CD4-positive, alpha-beta T cell treated with Interleukin-4 for 1 hour (primary cell): Measurements from ENCODE around the gene SPAG9.
A peak's percentile ranks its signal among the peaks of the same experiment; 100 is the strongest.

Experiments
- DNase-seq, 2 donors: peaks; one replicate each; pipeline ENCODE4 v3.0.0-alpha.2; 2020 to 2022

SPAG9 gene

DNA sequence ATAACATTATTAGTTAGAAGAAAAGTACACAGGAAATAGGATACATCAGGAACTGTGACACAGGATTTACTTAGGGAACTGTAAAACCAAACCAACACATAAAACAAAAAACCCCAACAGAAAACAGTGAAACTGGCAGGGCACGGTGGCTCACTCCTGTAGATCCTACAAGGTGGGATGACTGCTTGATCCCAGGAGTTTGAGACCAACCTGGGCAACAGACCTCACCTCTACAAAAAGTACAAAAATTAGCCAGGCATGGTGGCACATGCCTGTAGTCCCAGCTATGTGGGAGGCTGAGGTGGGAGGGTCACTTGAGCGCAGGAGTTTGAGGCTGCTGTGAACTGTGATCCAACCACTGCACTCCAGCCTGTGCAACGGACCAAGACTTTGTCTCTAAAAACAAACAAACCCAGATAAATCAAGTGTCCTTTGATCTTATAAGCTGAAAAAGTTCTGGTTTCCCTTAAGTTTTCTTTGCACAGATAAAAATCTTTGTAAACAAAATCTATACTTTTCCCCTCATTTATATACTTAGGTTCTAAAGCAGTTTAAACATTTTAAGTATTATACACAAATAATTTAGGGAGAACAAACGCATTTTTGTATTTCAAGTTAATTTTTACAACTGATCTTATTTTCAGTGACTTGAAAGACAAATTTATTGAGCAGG is 143.0 kb downstream of the SPAG9 start:
- no peak for DNase-seq

DNA sequence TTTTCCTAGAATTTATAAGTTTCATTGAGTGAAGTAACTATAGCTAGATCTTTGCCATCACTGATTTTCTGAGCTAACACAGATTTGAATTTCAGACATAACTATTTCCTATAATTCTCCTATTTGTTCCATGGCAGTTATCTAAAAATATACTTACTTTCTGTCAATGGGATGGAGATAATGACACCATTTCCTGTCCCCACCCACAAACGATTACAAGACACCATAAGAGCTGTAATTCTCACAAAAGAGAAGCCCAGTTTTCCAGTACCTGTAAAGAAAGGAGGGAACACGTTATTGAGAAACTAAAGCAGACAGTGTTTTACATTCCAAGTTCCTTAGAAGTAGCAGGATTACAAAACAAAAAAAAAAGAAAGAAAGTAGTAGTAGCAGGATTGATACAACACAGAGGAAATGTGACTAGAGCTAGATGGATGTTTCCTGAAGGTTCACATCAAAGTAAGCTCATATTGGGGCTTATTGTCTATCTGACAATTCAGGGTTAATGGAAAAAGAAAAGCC is 143.7 kb downstream of the SPAG9 start:
- no peak for DNase-seq

DNA sequence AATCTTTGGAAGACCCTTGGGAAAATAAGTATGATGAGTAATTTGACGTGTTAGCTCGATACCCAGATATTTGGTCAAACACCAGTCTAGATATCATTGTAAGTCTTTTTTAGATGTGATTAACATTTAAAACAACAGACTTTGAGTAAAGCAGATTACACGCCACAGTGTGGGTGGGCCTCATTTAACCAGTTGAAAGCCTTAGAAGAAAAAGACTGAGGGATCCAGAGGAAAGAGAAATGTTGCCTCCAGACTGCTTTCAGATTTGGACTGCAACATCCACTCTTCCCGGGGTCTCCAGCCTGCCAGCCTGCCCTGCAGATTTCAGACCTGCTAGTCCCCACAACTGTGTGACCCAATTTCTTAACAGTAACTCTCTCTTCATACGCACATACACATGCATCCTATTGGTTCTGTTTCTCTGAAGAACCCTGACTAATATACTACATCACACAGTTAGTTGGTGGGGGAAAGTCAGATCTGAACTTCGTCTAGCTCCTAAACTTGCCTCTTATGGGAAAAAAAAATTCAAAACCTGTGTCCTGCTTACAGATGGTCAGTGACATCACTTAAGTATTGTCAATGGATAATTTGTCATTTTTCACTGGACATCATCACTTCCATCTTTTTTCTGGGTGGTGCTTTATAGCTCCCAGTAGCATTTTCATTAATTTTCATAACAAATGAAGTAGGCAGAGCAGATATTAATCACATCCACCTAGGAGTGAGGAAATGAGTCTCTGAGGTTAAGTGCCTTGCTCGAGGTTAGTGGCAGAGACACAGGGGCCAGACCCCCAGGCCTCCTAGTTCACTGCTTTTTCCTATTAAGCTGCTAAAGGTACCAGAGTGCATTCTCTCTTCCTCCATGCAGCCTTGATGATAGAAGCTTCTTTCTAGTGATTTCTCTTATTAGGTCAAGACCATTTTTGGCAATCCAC is 146.8 kb downstream of the SPAG9 start:
- DNase-seq = no peak

DNA sequence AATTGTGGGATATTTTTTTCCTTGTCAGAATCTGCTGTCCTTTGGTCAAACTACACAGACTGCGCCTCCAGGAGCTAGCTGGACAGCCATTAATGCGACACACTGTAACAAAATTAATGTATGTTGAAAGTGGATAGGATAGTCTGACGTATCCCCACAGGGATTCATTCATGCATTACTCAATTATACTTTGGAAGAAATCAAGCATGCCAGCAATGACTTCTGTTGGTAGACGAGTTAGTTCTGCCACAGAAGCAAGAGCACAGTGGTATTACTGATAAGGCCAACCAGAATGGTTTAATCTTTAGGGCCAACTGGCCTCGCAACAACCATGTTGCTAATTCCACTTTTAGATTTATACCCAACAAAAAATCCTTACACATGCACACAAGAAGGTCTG is 148.1 kb downstream of the SPAG9 start:
- no peak for DNase-seq

DNA sequence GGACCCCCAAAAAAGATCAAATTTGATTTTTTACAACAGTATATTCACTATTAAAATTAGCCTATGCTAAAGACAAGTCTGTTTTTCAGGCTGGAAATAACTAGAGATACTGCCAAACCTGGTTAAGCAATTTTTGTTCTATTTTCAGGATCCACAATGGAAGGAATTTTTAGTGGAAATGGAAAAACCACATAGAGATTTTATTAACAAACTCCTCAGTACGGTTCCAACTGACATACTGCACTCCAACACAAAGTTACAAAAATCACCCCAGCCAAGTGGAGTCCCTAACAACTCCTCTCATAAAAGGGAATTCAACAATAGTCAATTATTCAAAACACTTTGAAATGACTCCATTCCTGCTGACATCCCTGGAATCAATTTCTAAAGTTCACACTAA is 152.9 kb downstream of the SPAG9 start:
- DNase-seq = no peak

DNA sequence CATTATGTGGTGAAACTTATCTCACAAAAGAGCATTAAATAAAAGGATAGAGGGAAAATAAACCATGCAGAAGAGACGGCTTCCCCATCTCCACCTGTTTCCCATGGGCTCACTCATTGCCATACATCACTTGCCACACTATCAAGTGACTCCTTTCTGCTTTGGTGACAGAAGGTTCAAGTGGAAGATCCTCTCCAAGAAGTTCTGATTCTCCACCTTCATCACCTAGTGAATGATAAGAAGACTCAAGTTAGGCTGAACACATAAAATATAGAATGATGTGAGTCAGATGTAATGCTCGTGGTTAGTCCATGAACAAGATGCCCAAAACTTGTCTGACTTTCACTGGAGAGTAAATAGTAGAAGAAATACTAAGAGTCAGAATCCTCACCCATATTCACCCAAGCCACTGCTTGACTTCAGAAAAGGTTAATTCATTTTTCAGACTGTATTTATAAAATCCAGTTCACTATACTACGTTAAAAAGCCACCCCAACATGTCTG is 154.5 kb downstream of the SPAG9 start:
- no peak for DNase-seq

DNA sequence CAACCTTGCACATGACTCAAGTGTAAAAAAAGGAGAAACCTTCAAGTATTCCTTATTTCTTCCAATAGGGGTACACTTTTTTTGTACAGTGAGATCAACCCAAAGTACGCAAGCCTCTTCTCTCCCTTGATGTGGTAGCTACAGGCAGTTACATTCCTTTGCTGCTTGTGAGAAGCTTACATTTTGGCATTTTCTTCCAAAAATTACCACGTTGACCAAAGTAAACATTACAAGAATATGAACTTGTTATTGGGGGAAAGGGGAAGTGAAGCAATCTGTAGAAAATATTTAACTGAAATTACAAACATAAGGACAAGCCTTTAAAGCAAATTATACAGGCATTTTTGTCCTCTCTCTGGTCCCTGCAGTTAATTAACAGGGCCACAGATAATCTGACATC is 157.5 kb downstream of the SPAG9 start:
- DNase-seq = no peak

DNA sequence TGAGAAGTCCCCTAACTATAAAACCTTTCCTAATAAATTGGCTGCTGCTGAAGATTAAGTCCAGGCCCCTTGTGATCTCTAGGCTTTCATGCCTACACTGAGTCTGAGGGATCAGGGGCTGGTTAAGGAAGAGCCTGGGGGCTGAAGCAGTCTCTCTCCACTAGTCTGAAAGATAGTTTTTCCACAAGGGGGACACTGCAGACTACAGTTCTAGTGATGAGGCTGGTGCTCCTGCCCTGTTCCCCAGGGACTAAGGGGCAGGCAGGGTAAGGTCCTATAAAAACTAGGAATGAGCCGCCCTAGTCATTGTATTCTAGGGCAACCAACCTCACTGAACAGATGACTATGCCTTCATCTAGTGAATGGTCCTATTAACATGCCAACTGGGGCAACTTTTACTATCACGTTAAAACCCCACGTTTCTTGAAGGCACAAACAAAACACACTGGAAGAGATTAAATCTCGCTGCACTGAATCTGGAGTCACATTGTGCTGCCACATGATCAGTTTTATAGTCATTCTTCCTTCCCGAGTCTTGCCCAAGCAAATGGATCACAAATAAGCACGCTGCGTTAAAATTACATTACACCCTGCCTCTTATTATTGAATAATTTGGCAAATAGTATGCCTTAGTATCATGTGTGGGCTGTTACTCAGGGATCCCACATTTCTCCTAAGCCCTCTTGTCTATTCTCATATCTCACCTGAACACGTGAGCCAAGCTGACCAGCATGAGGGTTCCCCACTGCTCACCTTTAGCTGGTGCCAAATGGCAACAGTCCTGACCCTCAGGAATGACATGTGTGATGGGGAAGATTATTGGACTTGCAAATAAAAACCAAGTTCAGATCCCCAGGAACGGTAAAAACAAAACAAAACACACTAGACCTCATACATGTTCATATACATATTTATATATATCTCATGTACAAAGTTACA is 159.1 kb downstream of the SPAG9 start:
- DNase-seq = no peak

DNA sequence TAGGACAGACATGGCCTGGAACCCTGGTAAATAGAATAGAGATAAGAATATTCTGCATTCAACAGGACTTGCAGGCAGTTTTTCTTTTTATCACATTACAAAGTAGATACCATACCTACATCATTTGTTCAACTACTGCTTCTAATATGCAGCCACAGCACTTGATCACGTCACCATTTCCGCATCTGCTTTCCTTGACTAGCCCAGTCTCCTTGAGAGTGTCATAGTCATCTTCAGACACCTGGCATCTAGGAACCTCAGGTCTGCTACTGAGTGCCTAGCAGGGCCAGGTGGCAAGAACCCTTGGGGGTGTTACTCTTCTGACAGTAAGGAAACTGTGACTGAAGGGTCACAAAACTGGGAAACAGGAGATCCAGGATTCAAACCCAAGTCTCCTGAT is 161.3 kb downstream of the SPAG9 start:
- DNase-seq = no peak

DNA sequence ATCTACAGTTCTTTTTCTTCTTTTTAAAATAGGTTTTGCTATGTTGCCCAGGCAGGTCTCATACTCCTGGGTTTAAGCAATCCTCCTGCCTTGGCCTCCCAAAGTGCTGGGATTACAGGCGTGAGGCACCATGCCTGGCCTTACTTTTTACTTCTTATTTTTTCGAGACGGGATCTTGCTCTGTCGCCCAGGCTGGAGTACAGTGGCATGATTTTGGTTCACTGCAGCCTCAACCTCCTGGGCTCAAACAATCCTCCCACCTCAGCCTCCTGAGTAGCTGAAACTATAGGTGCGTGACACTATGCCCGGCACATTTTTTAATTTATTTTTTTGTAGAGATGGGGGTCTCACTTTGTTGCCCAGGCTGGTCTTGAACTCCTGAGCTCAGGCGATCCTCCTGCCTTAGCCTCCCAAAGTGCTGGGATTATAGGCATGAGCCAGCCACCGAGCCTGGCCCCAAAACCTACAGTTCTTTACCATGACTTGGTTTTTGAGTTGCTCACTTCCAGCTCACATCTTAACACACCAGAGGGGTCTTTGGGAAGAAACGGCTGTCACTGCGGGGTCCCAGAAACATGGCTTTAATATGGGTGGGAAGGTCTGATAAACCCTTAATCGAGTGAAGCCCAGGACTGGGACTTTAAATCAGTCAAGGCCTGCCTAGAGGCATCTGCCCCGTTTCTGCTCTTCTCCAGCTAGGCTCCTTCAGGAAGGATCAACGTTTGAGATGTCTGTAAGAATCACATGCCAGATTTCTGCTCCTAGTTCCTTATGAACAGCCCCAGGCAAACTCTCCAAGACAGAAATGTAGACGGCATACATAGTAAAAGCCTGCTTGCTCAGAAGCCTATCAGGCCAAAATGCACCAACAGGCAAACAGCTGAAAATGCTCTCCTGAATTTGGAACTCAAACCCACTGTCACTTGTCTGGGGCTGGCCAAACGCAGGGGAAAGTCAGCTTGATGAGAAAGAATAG is 162.8 kb downstream of the SPAG9 start:
- DNase-seq = no peak

DNA sequence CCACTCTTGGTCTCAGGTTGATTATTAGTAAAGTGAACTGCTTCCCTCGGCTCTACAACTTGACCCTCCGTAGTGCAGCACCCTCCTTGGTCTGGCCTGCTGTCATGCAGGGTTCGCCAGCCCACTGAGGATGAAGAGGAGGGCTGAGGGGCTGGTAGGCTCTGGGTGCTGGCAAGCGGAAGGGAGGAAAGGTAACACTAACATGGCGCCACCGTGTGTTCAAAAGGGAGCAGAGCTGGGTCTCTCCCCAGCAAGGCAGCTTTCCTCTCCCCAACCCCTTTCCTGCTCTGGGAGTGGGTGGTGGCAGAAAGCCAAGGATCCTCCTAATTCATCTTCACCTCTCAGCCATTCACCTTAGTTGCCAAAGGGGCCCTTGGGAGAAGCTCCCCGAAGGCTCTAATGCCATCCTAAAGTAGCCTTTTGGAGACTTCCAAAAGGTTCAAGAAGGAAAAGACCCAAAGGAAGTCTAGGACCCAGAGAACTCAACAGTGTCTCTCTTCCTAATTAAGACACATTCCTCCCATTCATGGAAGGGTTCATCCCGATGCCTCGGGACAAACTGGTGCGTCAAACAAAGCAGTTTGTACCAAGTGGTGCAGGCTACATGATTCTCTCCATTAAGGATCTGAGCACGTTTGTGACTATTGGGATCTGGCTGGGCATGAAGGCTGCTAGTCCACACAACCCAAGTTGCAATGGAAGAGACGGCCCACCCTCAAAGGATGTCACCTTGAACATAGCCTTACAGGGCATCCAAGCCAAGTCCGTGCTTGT is 163.7 kb downstream of the SPAG9 start:
- DNase-seq = peak; percentile 73 to 76

DNA sequence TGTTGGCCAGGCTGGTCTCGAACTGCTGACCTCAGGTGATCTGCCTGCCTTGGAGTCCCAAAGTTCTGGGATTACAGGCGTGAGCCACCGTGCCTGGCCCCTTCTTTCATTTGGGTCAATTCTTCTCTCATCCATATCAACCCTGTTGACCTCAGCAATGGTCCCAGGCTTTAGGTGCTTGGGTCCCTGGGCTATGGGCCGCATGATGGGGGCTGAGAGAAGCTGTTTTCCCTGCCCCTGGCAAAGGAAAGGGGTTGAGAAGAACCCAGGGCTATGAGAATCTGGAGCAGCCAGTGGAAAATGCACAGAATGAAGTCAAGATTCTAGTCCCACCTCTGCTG is 164.3 kb downstream of the SPAG9 start:
- DNase-seq = no peak

DNA sequence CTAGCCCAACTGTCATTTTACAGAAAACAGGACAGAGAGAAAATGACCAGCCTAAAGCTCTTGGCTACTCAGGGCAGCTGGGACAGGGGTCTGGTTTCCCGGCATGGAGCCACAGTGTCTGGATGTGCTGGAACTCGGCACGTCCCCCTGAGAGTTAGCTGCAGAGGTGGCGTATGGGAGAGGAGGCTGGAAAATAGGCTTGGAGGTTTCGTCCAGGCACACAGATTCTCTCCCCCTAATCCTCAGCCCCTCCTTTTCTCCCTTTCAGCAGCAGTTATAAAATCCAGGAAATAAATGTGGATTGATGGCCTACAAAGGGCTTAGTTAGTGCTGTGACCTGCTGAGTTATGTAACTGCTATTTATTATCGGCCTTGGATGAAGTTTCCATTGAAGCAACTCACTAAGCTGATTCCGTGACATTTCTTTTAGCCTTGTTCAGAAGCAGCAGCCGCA is 165.0 kb downstream of the SPAG9 start:
- no peak for DNase-seq

DNA sequence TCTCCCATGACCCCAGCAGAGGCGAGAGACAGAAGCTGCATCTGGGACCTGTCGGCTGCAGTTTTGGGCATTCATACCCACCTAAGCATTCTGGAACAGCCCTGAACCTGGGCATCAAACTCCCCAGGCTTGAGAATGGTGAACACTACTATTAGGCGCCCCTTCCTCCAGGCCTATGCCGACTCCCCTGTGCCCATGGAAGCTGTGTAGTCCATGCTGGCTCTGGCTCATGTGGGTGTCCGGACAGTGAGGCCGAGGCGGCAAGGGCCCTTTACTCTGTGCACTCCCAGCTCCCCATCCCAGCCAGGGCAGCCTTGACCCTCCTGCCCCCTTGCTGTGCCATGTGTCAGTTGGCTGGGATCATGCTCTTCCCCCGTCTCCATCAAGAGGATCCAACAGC is 165.5 kb downstream of the SPAG9 start:
- no peak for DNase-seq

DNA sequence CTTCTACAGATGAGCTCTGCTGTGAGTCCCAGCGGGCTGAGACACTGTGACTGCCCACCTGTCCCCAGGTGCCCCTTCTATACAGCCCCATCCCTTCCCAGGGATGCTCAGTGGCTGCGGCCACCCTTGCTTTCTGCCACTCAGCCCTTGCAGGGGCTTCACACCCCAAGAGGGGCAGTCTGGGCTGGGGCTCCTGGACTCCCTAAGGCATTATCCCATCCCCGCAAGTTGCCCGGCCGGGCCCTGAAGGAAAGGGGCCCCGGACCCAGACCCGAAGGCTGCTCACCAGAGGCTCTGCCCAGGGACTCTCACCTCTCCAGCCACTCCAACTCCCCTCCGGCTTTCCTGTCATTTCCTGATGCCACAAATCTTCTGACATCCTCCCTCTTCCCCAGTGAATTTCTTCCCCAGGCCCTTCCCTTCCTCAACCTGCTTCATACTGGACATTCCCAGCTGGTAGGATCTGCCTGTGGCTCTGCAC is 166.0 kb downstream of the SPAG9 start:
- DNase-seq = no peak

DNA sequence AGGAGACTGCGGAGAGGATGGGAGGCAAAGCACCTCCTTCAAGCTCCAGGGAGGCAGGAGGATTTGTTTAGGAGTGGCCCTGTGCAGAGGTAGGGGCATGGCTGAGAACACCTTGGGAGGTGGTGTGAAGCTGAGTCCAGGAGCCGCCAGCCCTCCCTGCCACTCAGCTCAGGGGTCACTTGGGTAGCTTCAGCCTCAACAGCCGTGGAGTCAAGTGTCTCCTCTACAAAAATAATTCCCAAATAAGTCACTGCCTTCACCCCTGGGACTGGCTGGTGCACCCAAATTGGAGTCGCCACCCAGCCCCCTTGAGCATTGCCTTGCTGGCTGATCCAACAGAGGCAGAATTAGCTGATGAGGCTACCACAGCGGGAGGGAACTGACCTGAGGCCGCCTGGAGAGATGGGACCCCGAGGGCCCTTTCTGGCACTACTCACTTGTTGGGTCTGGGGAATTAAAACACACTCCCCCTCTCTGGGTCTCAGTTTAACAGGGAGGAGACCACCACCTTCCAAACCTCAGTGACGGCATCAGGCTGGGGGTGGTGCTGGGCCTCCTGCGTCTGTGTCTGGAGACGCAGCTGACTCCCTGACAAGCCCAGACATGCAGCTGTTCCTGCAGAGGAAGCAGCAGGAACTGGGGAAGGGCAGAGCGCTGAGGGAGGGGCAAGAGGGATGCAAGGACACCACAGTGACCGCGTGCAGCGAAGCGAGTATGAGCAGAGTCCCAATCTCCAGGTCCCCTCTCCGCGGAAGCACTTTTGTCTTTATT is 166.7 kb downstream of the SPAG9 start:
- DNase-seq = no peak

DNA sequence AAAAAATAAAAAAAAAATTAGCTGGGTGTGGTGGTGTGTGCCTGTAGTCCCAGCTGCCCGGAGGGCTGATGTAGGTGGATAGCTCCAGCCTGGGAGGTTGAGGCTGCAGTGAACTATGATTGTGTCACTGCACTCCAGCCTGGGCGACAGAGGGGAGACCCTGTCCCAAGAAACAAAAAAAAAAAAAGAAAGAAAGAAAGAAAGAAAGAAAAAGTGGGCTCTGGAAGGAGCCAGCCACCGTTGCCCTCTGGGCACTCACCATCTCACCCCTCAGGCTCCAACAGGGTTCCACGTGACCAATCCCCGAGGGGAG is 167.2 kb downstream of the SPAG9 start:
- no peak for DNase-seq

DNA sequence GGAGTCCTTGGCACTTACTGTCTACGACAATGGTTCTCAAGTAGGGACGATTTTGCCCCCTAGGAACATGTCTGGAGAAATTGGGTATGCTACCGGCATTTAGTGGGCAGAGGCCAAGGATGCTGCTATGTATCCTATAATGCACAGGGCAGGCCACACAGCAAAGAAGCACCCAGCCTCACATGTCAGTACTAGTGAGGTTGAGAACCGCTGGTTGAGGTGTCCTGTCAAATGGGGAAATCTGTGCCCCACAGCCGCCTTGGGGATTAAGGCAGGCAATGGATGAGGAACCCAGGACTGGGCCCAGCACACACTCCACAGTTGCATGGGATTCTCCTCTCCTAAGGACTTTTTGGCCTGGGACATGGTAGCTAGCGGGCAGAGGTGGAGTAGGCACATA is 167.8 kb downstream of the SPAG9 start:
- DNase-seq = no peak

DNA sequence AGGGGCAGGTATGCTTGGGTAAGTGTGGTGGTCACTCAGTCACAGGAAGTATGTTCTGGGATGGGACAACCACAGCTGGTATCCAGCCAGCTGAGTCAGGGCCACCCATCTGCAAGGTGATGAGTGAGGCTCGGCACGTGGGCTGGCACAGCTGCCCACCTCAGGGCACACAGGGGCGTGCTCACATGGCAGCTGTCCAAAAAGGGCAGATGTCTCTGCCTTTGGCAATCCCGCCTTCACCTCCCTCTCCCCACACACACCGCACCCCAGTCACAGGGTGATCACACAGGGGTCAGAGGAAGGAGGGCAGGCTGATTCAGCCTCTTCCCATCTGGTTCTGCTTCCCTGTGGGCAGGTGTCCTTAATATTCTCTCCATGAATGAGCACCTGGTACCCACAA is 168.7 kb downstream of the SPAG9 start:
- DNase-seq = no peak
